HG03442 (cell line): Measurements from ENCODE around the gene GRIK4.
"Not testable (repeated sequence)": the region's sequence is repeated elsewhere in the genome, so short reads cannot be mapped to it uniquely, and the experiment has no call there.

Experiments used
- ATAC-seq: cut with Tn5 transposase; IDR thresholded peaks from one replicate; pipeline ENCODE4 v1.9.1; 2021; ENCODE audit warnings: mild to moderate bottlenecking, moderate library complexity; ENCODE audit not compliant: unreplicated experiment

GRIK4 gene

GRCh38 chr11:120598517-120599257 lies 87.1 kb downstream of the GRIK4 start:
- no peak for ATAC-seq

GRCh38 chr11:120599816-120600420 lies 88.4 kb downstream of the GRIK4 start:
- ATAC-seq: no peak

- ATAC-seq: no peak
These were observed 90.0 kb downstream of the GRIK4 start for GRCh38 chr11:120601536-120601935.

- no peak for ATAC-seq
These were observed 91.5 kb downstream of the GRIK4 start for GRCh38 chr11:120603071-120603470.

GRCh38 chr11:120605469-120605868 lies 93.9 kb downstream of the GRIK4 start:
- ATAC-seq: no peak

DNA sequence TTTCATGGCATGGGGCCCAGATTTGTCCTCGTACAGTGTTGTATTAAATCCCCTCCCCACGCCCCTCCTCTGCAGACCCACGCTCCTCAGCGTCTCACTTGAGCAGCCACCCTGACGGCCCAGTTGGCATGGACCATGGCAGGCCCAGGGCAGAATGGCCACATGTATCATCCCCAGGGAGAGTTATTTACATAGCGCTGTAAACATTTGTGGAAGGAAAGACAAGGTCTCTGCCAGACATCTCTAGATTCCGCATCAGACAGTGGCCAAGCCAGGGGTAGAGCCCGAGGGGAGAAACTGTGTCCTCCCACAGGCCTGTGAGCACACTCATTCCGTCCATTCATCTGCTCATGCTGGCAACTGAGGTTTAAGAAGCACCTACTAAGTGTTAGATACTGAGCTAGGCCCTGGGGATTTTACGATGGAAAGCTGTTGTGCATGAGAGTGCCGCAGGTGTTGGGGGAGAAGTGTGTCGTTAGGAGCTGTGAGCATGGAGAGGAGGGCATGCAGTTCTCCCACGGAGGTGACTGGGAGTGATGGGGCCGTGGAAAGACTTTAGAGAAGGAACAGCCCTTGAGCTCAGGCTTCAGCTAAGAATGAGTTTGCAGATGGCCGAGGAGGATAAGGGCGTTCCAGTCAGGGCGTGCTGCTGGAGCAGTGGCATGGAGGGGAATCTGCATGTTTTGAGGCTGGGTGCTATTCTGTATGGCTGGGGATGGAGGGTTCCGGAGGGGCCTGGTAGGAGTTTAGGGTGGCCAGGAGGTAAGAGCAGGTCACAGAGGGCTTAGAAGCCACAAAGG lies 94.9 kb downstream of the GRIK4 start:
- ATAC-seq: no peak

DNA sequence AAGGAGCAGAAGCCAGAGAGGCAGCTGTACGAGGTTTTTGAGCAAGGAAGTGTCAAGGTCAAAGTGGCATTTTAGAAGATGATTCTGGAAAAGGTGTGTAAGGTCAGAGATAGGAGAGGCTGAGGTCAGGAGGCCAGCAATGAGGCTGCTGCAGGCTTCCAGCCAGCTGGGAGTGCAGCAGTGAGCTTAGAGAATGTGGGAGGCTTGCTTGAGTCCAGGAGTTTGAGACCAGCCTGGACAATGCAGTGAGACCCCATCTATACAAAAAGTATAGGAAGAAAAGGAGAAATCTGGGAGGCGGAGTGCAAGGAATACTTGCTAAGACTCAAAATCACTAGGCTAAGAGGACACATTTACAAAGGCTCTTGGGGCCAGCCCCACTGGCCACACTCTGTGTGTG lies 96.5 kb downstream of the GRIK4 start:
- ATAC-seq: no peak

GRCh38 chr11:120608760-120609211 lies 97.2 kb downstream of the GRIK4 start:
- no peak for ATAC-seq

DNA sequence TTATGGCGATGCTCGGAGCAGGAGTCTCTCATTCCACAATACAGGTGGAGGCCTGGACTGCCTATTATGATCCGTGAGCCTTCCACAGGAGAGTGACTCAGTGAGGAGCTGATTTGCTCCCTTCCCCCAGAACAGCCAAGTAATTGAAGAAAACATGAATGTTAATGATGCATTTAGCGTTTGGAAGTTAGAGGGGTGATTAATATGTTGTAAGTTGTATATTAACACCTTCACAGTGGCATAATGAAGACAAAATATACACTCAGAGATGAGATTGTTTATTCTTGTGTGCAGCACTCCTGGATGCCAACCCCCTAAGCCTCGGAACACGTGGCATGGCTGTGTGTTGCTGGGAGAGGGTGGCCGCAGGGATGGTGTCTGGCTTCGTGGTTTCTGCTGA lies 98.6 kb downstream of the GRIK4 start:
- no peak for ATAC-seq

- no peak for ATAC-seq
These were observed 100.0 kb downstream of the GRIK4 start for GRCh38 chr11:120611581-120611980.

DNA sequence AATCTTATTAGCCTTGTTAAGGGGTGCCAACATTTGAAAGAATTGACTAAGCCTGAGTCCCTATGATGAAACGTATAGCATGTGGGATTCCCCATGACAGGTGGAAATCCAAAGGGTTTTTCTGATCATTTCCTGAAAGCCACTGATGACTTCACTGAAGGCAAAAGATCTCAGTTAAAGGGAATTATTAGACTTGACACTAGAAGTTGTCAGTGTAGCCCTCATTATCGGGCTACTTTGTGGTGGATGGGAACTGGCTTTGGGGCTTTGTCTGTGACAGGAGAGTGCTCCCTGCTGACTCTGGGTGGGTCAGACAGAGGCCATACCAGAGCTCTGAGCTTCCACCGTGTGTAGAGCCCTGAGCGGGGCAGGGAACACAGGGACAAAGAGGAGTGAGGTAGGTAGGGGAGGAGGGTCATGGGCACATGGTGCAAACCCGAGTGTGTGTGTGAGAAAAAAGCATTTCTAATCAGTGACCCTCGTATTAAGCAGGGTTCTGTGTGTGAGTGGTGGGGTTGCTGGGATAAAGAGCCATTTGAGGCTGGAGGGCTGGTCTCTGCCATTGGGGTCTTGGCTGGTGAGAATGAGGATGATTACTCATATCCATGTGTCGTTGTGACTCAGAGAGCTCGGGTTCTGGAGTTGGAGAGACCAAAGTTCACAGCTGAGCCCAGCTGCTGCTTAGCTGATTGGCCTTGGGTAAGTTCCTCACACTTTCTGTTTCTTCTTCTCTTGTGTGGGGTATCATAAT lies 101.1 kb downstream of the GRIK4 start:
- peak; percentile 77 for ATAC-seq

- peak; percentile 61 for ATAC-seq
These were observed 102.0 kb downstream of the GRIK4 start for GRCh38 chr11:120613264-120614226.

GRCh38 chr11:120615391-120615790 lies 103.8 kb downstream of the GRIK4 start:
- no peak for ATAC-seq

DNA sequence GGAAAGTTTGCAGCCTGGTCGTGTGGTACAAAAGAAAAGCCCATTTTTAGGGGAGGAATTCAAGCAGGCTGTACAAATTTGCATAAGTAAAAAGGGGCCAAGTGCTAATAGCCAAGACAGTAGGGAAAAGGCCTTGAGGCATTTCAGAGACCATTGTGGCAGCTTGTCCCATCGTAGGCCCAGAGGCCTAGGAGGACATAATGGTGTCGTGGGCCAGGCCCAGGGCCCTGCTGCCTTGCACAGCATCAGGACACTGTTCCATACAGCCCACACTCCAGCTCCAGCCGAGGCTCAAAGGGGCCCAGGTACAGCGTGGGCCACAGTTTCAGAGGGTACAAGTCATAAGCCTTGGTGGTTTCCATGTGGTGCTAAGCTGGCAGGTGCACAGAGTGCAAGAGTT lies 106.9 kb downstream of the GRIK4 start:
- no peak for ATAC-seq

- ATAC-seq: no peak
These were observed 110.8 kb downstream of the GRIK4 start for GRCh38 chr11:120622189-120622875.

DNA sequence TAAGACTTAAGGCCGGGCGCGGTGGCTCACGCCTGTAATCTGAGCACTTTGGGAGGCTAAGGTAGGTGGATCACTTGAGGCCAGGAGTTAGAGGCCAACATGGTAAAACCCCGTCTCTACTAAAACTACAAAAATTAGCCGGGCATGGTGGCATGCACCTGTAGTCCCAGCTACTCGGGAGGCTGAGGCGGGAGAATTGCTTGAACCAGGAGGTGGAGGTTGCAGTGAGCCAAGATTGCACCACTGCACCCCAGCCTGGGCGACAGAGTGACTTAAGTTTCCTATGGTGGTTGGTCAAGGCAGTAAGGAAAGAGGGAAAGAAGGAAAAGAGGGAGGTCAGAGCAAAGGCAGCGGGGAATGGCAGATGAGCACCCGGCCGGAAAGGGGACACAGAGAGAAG lies 113.4 kb downstream of the GRIK4 start:
- not testable (repeated sequence) for ATAC-seq

- ATAC-seq: no peak
These were observed 114.0 kb downstream of the GRIK4 start for GRCh38 chr11:120625565-120625964.

- ATAC-seq: no peak
These were observed 115.2 kb downstream of the GRIK4 start for GRCh38 chr11:120626791-120627190.
